K562 (cell line): ENCODE measurements around the gene LZTR1. TPM values are rescaled to one million over a fixed set of nuclear protein-coding genes. Genes with fewer than 3 reads are reported as not detected.
A peak's percentile ranks its signal among the peaks of the same experiment; 100 is the strongest.

Source experiments
- BRCA1 ChIP-seq, 2 experiments: fragments of 450-650 bp in 1 of 2; sonication (generic) in 1 of 2; formaldehyde crosslinking in 1 of 2; IDR thresholded peaks; 2 replicates each; pipeline versions ENCODE4 v1.5.0 to v1.6.1; 2017 to 2020; ENCODE audit warnings: mild to moderate bottlenecking in 1 of 2, missing genetic modification reagents in 1 of 2
- GTF2E2 ChIP-seq: fragments of 200-800 bp; sonication (Bioruptor generic); IDR thresholded peaks from 2 replicates; pipeline ENCODE4 v1.6.1; 2016; ENCODE audit warnings: missing genetic modification characterization, missing compliant biosample characterization
- MCM2 ChIP-seq: fragments of 450-650 bp; IDR thresholded peaks from 2 replicates; pipeline ENCODE4 v1.6.1; 2017; ENCODE audit warnings: low read depth, mild to moderate bottlenecking
- NUFIP1 ChIP-seq: fragments of 450-650 bp; IDR thresholded peaks from 2 replicates; pipeline ENCODE4 v1.6.1; 2018; ENCODE audit not compliant: partially characterized antibody
- STAG1 ChIP-seq: sonication (generic); formaldehyde crosslinking; IDR thresholded peaks from 2 replicates; pipeline ENCODE4 v1.5.0; 2020; ENCODE audit warnings: missing genetic modification reagents, borderline replicate concordance
- TFAM ChIP-seq: fragments of 250-450 bp; sonication (Bioruptor Pico); conservative IDR thresholded peaks from 2 replicates; pipeline ENCODE4 v1.5.0; 2021; ENCODE audit warnings: mild to moderate bottlenecking, moderate library complexity
- TFE3 ChIP-seq: fragments of 450-650 bp; formaldehyde crosslinking; IDR thresholded peaks from 2 replicates; pipeline ENCODE4 v1.4.0; 2020; ENCODE audit warnings: mild to moderate bottlenecking, mixed read lengths
- XRCC3 ChIP-seq: fragments of 450-650 bp; IDR thresholded peaks from 2 replicates; pipeline ENCODE4 v1.6.1; 2017; ENCODE audit warnings: mild to moderate bottlenecking, moderate library complexity
- ZNF184 ChIP-seq: sonication (generic); formaldehyde crosslinking; IDR thresholded peaks from 2 replicates; pipeline ENCODE4 v1.5.0; 2020; ENCODE audit warnings: missing genetic modification reagents
- ZNF282 ChIP-seq: sonication (generic); formaldehyde crosslinking; IDR thresholded peaks from 2 replicates; pipeline ENCODE4 v1.8.1; 2023; ENCODE audit warnings: missing genetic modification reagents
- ZNF583 ChIP-seq: fragments of 250-450 bp; sonication (Bioruptor Pico); IDR thresholded peaks from 2 replicates; pipeline ENCODE4 v1.4.0; 2020
- ZNF695 ChIP-seq: fragments of 450-650 bp; formaldehyde crosslinking; IDR thresholded peaks from 2 replicates; pipeline ENCODE4 v1.4.0; 2020; ENCODE audit warnings: mild to moderate bottlenecking, moderate library complexity
- polyA plus RNA-seq, 8 experiments: library from polyadenylated mRNA; depleted of rRNA in 4 of 8; stranded (reverse) in 5 of 8; unstranded in 3 of 8; fragments of >200 nt; fragmentation: Nextera tagmentation in 2 of 8; fragmentation: Illumina TruSeq in 1 of 8; extraction: Ambion mirVana in 2 of 8; extraction: Trizol in 1 of 8; gene quantifications; 2 replicates each; pipeline versions ENCODE4 v1.2.1 to v1.2.3, GENCODE V29; 2011 to 2014; ENCODE audit warnings: inconsistent platforms in 1 of 8, missing spikeins in 1 of 8
- total RNA-seq, 7 experiments: library from RNA; depleted of rRNA in 6 of 7; stranded (reverse); fragments of >200 nt in 6 of 7; fragmentation: Illumina TruSeq in 2 of 7; extraction: Trizol in 2 of 7; gene quantifications; 2 replicates each; pipeline versions ENCODE4 v1.2.1 to v1.2.3, GENCODE V29; 2011 to 2021; ENCODE audit warnings: low replicate concordance in 1 of 7
- TF ChIP-seq, protein P1 (sequence below): sonication (generic); formaldehyde crosslinking; IDR thresholded peaks from 2 replicates; pipeline ENCODE4 v1.8.0; 2022; ENCODE audit warnings: mild to moderate bottlenecking, low read depth, missing genetic modification reagents
- TF ChIP-seq, protein P2 (sequence below): fragments of 450-650 bp; IDR thresholded peaks from 2 replicates; pipeline ENCODE4 v1.6.1; 2014; ENCODE audit warnings: low read depth, mild to moderate bottlenecking, moderate library complexity, borderline replicate concordance

The LZTR1 gene
- total and polyA plus RNA-seq, 9 of the 15 experiments (the other 6 are each of a cell fraction or from before 2014, with no cell fraction given), result 2.2 to 135 (median 63.0) TPM

DNA sequence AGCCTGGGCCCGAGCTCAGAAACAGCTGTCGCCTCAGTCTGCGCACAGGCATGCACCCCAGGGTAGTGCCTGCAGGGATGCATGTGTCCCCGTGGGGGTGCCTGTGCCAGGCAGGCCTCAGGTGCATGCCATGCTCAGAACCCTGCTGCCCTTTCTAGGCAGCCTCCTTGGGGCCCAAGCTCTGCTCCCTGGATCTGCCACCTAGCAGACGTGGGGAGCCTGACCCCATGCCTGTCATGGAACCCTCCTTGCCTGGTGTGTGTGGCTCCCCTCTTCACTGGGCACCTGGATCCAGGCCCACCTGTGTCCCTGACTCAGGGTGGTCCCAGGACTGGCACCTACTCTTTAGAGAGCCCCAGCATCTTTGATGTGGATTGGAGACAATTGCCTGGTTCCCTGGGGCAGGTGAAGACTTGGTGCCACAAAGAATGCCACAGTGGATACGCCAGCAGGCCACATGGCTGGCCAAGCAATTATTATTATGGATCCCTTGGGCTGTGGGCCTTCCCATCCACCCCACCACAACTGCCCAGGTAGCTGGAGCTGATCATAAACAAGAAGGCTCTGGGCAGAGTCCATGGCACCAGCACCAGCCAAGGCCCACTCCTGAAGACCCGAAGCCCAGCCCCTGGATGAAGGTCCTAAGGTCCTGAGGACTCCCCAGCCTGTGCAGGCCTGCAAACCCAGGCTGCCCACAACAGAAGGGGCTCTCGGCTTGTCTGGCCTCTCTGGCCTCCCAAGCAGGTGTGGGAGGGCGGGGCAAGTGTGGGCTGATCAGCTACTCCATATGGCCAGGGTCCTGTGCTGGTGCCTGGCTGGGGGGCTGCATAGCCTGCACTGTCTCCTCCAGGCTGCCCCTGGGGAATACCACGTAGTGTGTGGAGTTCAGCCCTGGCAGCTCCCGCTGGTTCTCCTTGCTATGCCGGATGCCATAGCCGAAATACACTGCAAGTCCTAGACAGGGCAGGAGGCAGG is 46.5 kb downstream of the LZTR1 start (continued):
- TF ChIP-seq TFE3, result no peak
- TF ChIP-seq XRCC3, result no peak
- TF ChIP-seq, protein P1, sequence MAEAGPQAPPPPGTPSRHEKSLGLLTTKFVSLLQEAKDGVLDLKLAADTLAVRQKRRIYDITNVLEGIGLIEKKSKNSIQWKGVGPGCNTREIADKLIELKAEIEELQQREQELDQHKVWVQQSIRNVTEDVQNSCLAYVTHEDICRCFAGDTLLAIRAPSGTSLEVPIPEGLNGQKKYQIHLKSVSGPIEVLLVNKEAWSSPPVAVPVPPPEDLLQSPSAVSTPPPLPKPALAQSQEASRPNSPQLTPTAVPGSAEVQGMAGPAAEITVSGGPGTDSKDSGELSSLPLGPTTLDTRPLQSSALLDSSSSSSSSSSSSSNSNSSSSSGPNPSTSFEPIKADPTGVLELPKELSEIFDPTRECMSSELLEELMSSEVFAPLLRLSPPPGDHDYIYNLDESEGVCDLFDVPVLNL (CRISPR knock-in tag), result peak; percentile 76; the same call in 1 of the 2 replicates
- no peak for TF ChIP-seq ZNF583
- no peak for TF ChIP-seq MCM2
- TF ChIP-seq GTF2E2 (tag), result no peak
- peak; percentile 12; the same call in 1 of the 2 replicates for TF ChIP-seq ZNF184 (CRISPR knock-in tag)
- no peak for TF ChIP-seq ZNF695 (CRISPR knock-in tag)
- TF ChIP-seq, protein P2, sequence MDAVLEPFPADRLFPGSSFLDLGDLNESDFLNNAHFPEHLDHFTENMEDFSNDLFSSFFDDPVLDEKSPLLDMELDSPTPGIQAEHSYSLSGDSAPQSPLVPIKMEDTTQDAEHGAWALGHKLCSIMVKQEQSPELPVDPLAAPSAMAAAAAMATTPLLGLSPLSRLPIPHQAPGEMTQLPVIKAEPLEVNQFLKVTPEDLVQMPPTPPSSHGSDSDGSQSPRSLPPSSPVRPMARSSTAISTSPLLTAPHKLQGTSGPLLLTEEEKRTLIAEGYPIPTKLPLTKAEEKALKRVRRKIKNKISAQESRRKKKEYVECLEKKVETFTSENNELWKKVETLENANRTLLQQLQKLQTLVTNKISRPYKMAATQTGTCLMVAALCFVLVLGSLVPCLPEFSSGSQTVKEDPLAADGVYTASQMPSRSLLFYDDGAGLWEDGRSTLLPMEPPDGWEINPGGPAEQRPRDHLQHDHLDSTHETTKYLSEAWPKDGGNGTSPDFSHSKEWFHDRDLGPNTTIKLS, result no peak
- no peak for TF ChIP-seq ZNF282 (CRISPR knock-in tag)
- TF ChIP-seq BRCA1 (IDR thresholded peaks at IDR 0.05), result no peak
- 0 out of 2 replicates have a peak, but pooled peaks have one; percentile 84 for TF ChIP-seq BRCA1 (CRISPR knock-in tag; IDR thresholded peaks at IDR 0.05)
- no peak for TF ChIP-seq TFAM (CRISPR knock-in tag)
- no peak for TF ChIP-seq NUFIP1
- 0 out of 2 replicates have a peak, but pooled peaks have one; percentile 25 for TF ChIP-seq STAG1 (CRISPR knock-in tag)
- TF ChIP-seq, all 486 proteins: peak for 18
